Activated CD4-positive, alpha-beta T cell treated with anti-CD3 and anti-CD28 coated beads for 1 hour (primary cell): ENCODE measurements around the gene CNTFR.
A peak's percentile ranks its signal among the peaks of the same experiment; 100 is the strongest.
"Not testable (repeated sequence)": the region's sequence is repeated elsewhere in the genome, so short reads cannot be mapped to it uniquely, and the experiment has no call there.

Experiments
- DNase-seq: peaks from one replicate; pipeline ENCODE4 v3.0.0-alpha.2; 2020

Gene CNTFR

GRCh38 chr9:34589636-34590380 is at the start of gene CNTFR:
TSS of gene CNTFR (minus strand) at chr9:34589724. CDS start at chr9:34568981, 20,743 bp downstream.
- DNase-seq: no peak

- DNase-seq: not testable (repeated sequence)
Observed at GRCh38 chr9:34639322-34639721, 49.8 kb upstream of the CNTFR start.

- DNase-seq: no peak
Observed at GRCh38 chr9:34638138-34638445, 48.6 kb upstream of the CNTFR start.

GRCh38 chr9:34637356-34638137 is 48.0 kb upstream of the CNTFR start, which contains the start of gene SIGMAR1:
TSS of gene SIGMAR1 (minus strand) at chr9:34637787. CDS start at chr9:34637697, 90 bp downstream.
- DNase-seq: peak; percentile 89

GRCh38 chr9:34636791-34637355 is 47.3 kb upstream of the CNTFR start:
- no peak for DNase-seq

- DNase-seq: no peak
Observed at GRCh38 chr9:34635556-34635955, 46.0 kb upstream of the CNTFR start.

GRCh38 chr9:34634551-34635248 is 45.2 kb upstream of the CNTFR start:
- no peak for DNase-seq

- peak; percentile 61 for DNase-seq
Observed at GRCh38 chr9:34633851-34634550, 44.5 kb upstream of the CNTFR start.

GRCh38 chr9:34633166-34633565 is 43.6 kb upstream of the CNTFR start:
- DNase-seq: no peak

- no peak for DNase-seq
Observed at GRCh38 chr9:34630402-34631154, 41.1 kb upstream of the CNTFR start.

- DNase-seq: no peak
Observed at GRCh38 chr9:34629491-34629808, 39.9 kb upstream of the CNTFR start.

- no peak for DNase-seq
Observed at GRCh38 chr9:34628656-34629490, 39.3 kb upstream of the CNTFR start, which contains the start of gene ARID3C. TSS of gene ARID3C (minus strand) at chr9:34629066. CDS start at chr9:34628014, 1,052 bp downstream.

- DNase-seq: no peak
Observed at GRCh38 chr9:34627716-34628655, 38.5 kb upstream of the CNTFR start.

- no peak for DNase-seq
Observed at GRCh38 chr9:34625186-34625486, 35.6 kb upstream of the CNTFR start.

GRCh38 chr9:34624475-34625185 is 35.1 kb upstream of the CNTFR start:
- no peak for DNase-seq

GRCh38 chr9:34623374-34624235 is 34.1 kb upstream of the CNTFR start:
- no peak for DNase-seq

GRCh38 chr9:34620061-34620994 is 30.8 kb upstream of the CNTFR start, which contains the start of gene DCTN3:
TSS of gene DCTN3 (minus strand) at chr9:34620495. CDS start at chr9:34620464, 31 bp downstream.
- peak; percentile 85 for DNase-seq
